GM12878 (cell line): Measurements from ENCODE around the gene ASNSD1. TPM values are rescaled to one million over a fixed set of nuclear protein-coding genes. Genes with fewer than 3 reads are reported as not detected.

Source experiments
- ATAC-seq: fragments of 200-7000 bp; cut with Tn5 transposase; 3 replicates; pipeline ENCODE4 v1.9.1; 2020; ENCODE audit warnings: mild to moderate bottlenecking, moderate library complexity
- BruUV-seq: library from RNA; stranded (reverse); fragments of 400-500 nt; replicated peaks from 2 replicates; lab custom pipeline; 2021; lab: Mats Ljungman, UMichigan
- CTCF ChIA-PET: fragments of 300-600 bp; sonication (Branson Sonifier 250); formaldehyde crosslinking; extraction: SDS; loops from one replicate; lab custom pipeline; 2021; ENCODE audit warnings: inconsistent platforms; lab: Yijun Ruan, JAX
- POLR2A ChIA-PET: fragments of 350-600 bp; formaldehyde crosslinking; extraction: SDS; loops from one replicate; lab custom pipeline; 2021; ENCODE audit warnings: inconsistent platforms; lab: Charles Lee
- RAD21 ChIA-PET: fragments of 300-600 bp; sonication (Branson Sonifier 250); formaldehyde crosslinking; loops from one replicate; lab custom pipeline; 2023; ENCODE audit warnings: antibody characterized with exemption; ENCODE audit not compliant: unreplicated experiment; lab: Charles Lee
- SMC1A ChIA-PET: fragments of 300-600 bp; sonication (Branson Sonifier 250); formaldehyde crosslinking; loops from one replicate; lab custom pipeline; 2023; ENCODE audit not compliant: unreplicated experiment, uncharacterized antibody; lab: Charles Lee
- DNase-seq: peaks from one replicate; pipeline ENCODE4 v3.0.0-alpha.2; 2011; ENCODE audit warnings: low read depth, low spot score
- FAIRE-seq: peaks from 3 replicates; lab custom pipeline; 2011; peaks lifted over from hg19 to GRCh38; lab: Jason Lieb, UNC
- H2AFZ ChIP-seq: 2 replicates; pipeline ENCODE4 v1.6.0; 2011; ENCODE audit warnings: low read depth, low read length, control low read depth; ENCODE audit not compliant: control insufficient read depth
- H3K27ac ChIP-seq: 2 replicates; pipeline ENCODE4 v1.5.1; 2011; ENCODE audit warnings: control low read depth; ENCODE audit not compliant: control insufficient read depth, insufficient read depth
- H3K27me3 ChIP-seq, 2 experiments: replicated peaks in 1 of 2; 2 replicates each; pipeline versions ENCODE4 v1.6.0 to v1.6.1; 2011; ENCODE audit warnings: low read length in 1 of 2; ENCODE audit not compliant: control insufficient read depth in 2 of 2, insufficient read depth in 2 of 2
- H3K36me3 ChIP-seq, 2 experiments: 2 replicates each; pipeline ENCODE4 v1.5.1; 2011; ENCODE audit warnings: low read length in 1 of 2; ENCODE audit not compliant: control insufficient read depth in 2 of 2, insufficient read depth in 2 of 2
- H3K4me1 ChIP-seq: 2 replicates; pipeline ENCODE4 v1.6.1; 2011; ENCODE audit warnings: mild to moderate bottlenecking, low read length, moderate library complexity, mixed read lengths; ENCODE audit not compliant: control insufficient read depth, insufficient read depth
- H3K4me2 ChIP-seq: 2 replicates; pipeline ENCODE4 v1.6.0; 2011; ENCODE audit warnings: control low read depth; ENCODE audit not compliant: control insufficient read depth, insufficient read depth
- H3K4me3 ChIP-seq: fragments of 200-600 bp; sonication (generic); 2 replicates; pipeline ENCODE4 v1.5.1; 2016
- H3K79me2 ChIP-seq: 2 replicates; pipeline ENCODE4 v1.6.0; 2011; ENCODE audit warnings: low read length; ENCODE audit not compliant: control insufficient read depth, insufficient read depth
- H3K9ac ChIP-seq: 2 replicates; pipeline ENCODE4 v1.8.0; 2011; ENCODE audit warnings: low read length, control low read depth, mixed read lengths; ENCODE audit not compliant: control insufficient read depth, insufficient read depth
- H3K9me3 ChIP-seq: replicated peaks from 3 replicates; pipeline ENCODE4 v1.5.1; 2011; ENCODE audit warnings: mild to moderate bottlenecking, low read length; ENCODE audit not compliant: control insufficient read depth, insufficient read depth
- H4K20me1 ChIP-seq: 2 replicates; pipeline ENCODE4 v1.6.0; 2011; ENCODE audit not compliant: control insufficient read depth, insufficient read depth
- ASH2L ChIP-seq: fragments of 300-600, 200-600 bp; sonication (generic); IDR thresholded peaks from 2 replicates; pipeline ENCODE4 v1.6.1; 2017; ENCODE audit warnings: low read depth, mild to moderate bottlenecking, borderline replicate concordance
- CHD1 ChIP-seq: IDR thresholded peaks from 2 replicates; pipeline ENCODE4 v1.6.1; 2012; ENCODE audit warnings: low read depth, low read length, improper control_type of control experiment
- CHD2 ChIP-seq: IDR thresholded peaks from 2 replicates; pipeline ENCODE4 v1.6.1; 2011; ENCODE audit warnings: low read depth, low read length, improper control_type of control experiment, borderline replicate concordance
- MYB ChIP-seq: fragments of 150-350 bp; IDR thresholded peaks from 2 replicates; pipeline ENCODE4 v1.6.1; 2014; ENCODE audit warnings: mild to moderate bottlenecking, low read depth, low read length, borderline replicate concordance
- TBL1XR1 ChIP-seq: IDR thresholded peaks from 2 replicates; pipeline ENCODE4 v1.6.1; 2012; ENCODE audit warnings: low read depth, low read length, improper control_type of control experiment
- WGBS: methylation state at CpG from one replicate; pipeline ENCODE4 v1.1.6; 2016; ENCODE audit warnings: low lambda C conversion rate; ENCODE audit not compliant: insufficient replicate concordance, insufficient coverage; ENCODE audit errors: missing lambda C conversion rate; 5-methylcytosine and 5-hydroxymethylcytosine counted together
- in situ Hi-C: fragments of 300-500 bp; cut with MboI; formaldehyde crosslinking; loops from 9 replicates; pipeline ENCODE4 v1.14.3; 2018; ENCODE audit warnings: mixed read lengths
- intact Hi-C: fragments of 100-400 bp; cut with micrococcal nuclease; formaldehyde crosslinking; loops from one replicate; pipeline ENCODE4 v1.14.2; 2022; ENCODE audit not compliant: unreplicated experiment
- polyA plus RNA-seq, 11 experiments: library from polyadenylated mRNA; depleted of rRNA in 4 of 11; unstranded in 6 of 11; stranded (reverse) in 5 of 11; fragments of >200 nt; fragmentation: Nextera tagmentation in 4 of 11; fragmentation: Illumina TruSeq in 1 of 11; extraction: Ambion mirVana in 4 of 11; extraction: Trizol in 1 of 11; gene quantifications; 1 replicate in 1 of 11; 2 replicates in 10 of 11; pipeline versions ENCODE4 v1.2.1 to v1.2.3, GENCODE V29; 2011 to 2016; ENCODE audit warnings: inconsistent platforms in 2 of 11, missing spikeins in 2 of 11, low read depth in 1 of 11
- total RNA-seq, 4 experiments: library from RNA; depleted of rRNA in 3 of 4; stranded (reverse); fragments of >200 nt in 3 of 4; fragmentation: Illumina TruSeq in 1 of 4; extraction: Trizol in 1 of 4; gene quantifications; 2 replicates each; pipeline versions ENCODE4 v1.2.1 to v1.2.3, GENCODE V29; 2013 to 2021
- TF ChIP-seq, protein P1 (sequence below): fragments of 150-350 bp; IDR thresholded peaks from 2 replicates; pipeline ENCODE4 v1.6.1; 2014; ENCODE audit warnings: mild to moderate bottlenecking, low read depth, low read length

ASNSD1 gene
- total and polyA plus RNA-seq, 10 of the 15 experiments (the other 5 are each of a cell fraction or from before 2014, with no cell fraction given) = 39.1 to 89.8 (median 72.1) TPM

DNA sequence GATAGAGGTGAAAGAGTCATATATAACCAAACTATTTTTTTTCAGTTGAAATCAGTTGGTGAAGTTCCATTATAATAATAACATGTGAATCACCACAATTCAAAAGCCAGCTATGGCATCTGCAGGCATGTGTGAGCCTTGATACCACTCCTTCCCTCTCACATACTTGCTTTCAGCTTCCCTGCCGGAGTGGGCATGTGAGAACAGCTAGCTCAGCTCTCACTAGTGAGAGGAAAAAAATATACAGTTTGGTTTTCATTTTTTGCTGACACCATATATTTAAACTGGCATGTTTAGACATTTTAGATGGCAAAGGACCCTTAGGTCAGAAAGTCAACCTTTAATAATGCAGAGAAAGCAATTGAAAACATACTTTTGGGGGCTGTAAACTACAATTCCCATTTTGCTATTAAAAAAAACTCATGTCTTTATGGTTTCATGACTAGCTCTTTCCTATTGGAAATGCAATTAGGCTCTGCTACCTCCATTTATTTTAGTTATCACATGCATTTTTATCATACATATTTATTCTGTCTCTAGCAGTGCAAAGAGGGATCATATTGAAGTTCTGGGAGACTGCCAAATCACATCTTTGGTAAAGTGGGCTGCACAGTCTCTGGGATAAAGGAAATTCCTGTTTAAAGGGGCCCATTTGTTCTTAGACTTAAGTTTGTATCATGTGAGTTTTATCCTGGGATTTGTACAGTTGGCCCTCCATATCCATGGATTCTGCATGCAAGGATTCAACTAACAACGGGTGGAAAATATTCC is 47.4 kb upstream of the ASNSD1 start:
- ATAC-seq = no peak
- SMC1A ChIA-PET = interaction anchor here (1.2 to 1.3 kb wide), 2 partner anchors 9 to 14 kb away, joined by 3 to 4 read pairs; no protein-coding TSS in a partner anchor
- BruUV-seq = no TSS peak
- WGBS = 13% methylated on average over 2 of the region's 2 CpGs
- intact Hi-C loops = no loop called here
- Histone ChIP-seq H3K9me3 (no peaks in the 10 kb centered on the region), H3K4me3 (no peak overlapping the region), H3K4me2 (no peak overlapping the region), H4K20me1 (no peaks in the 10 kb centered on the region), H3K79me2 (no peaks in the 10 kb centered on the region), H3K27ac (no peak overlapping the region), H3K9ac (no peak overlapping the region), H3K27me3 (no peaks in the 10 kb centered on the region; a peak in 1 of 4 replicates)
- in situ Hi-C loops = no loop called here
- POLR2A ChIA-PET = no interaction called here
- no peak for TF ChIP-seq MYB
- TF ChIP-seq, all 136 proteins: peak for 0
- Histone ChIP-seq H2AFZ (no peak overlapping the region), H3K36me3 (no peaks in the 10 kb centered on the region), H3K4me1 (no peaks in the 10 kb centered on the region)
- DNase-seq (no peak), FAIRE-seq (no peak)
- ChIA-PET RAD21 (no interaction called here), CTCF (interaction anchor here (1.2 kb wide), 1 partner anchor 60 kb away, joined by 3 read pairs; the partner anchor contains the start of gene ANKAR)

DNA sequence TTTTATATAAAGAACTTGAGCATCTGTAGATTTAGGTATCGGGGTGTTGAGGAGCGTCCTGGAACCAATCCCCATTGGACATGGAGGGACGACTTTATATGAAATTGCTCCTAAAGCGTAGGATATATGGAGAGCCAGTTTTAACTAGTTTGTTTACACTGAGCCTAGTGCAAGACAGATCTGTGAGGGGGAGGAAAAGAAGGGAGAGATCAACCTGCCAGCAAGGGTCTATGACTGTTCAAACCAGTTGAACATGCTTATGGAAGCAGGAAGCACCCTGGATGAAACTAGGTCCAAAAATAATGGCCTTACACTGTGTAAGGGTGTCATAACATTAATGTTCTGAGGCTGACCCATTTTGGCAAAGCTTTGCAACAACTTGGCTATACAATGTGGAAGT is 46.7 kb upstream of the ASNSD1 start:
- ChIA-PET RAD21 (no interaction called here), SMC1A (no interaction called here), POLR2A (no interaction called here), CTCF (interaction anchor here (1.2 kb wide), 1 partner anchor 60 kb away, joined by 3 read pairs; the partner anchor contains the start of gene ANKAR)
- Histone ChIP-seq H3K4me1 (no peaks in the 10 kb centered on the region), H3K27me3 (no peaks in the 10 kb centered on the region; a peak in 1 of 4 replicates), H2AFZ (no peak overlapping the region), H3K9ac (no peak overlapping the region), H3K4me3 (no peak overlapping the region), H3K27ac (no peak overlapping the region), H3K36me3 (no peaks in the 10 kb centered on the region), H4K20me1 (no peaks in the 10 kb centered on the region), H3K79me2 (no peaks in the 10 kb centered on the region), H3K4me2 (no peak overlapping the region), H3K9me3 (no peaks in the 10 kb centered on the region)
- ATAC-seq (no peak), FAIRE-seq (no peak), DNase-seq (no peak)
- BruUV-seq = no TSS peak
- intact Hi-C loops = no loop called here
- TF ChIP-seq ASH2L = no peak
- TF ChIP-seq TBL1XR1 = no peak
- TF ChIP-seq CHD2 = no peak
- TF ChIP-seq, protein P1, sequence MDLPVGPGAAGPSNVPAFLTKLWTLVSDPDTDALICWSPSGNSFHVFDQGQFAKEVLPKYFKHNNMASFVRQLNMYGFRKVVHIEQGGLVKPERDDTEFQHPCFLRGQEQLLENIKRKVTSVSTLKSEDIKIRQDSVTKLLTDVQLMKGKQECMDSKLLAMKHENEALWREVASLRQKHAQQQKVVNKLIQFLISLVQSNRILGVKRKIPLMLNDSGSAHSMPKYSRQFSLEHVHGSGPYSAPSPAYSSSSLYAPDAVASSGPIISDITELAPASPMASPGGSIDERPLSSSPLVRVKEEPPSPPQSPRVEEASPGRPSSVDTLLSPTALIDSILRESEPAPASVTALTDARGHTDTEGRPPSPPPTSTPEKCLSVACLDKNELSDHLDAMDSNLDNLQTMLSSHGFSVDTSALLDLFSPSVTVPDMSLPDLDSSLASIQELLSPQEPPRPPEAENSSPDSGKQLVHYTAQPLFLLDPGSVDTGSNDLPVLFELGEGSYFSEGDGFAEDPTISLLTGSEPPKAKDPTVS = no peak
- TF ChIP-seq CHD1 = no peak
- in situ Hi-C loops = no loop called here
- WGBS = 65% methylated on average over 4 of the region's 4 CpGs
